HL-60/S4 treated with phorbol 12-myristate 13-acetate at 8.2 ng/mL for 4 days and 3 days (cell line): ENCODE measurements around the gene MTG2.

Experiments
- in situ Hi-C: fragments of 300-500 bp; cut with MboI; formaldehyde crosslinking; loops from 2 replicates; pipeline ENCODE4 v1.15.0; 2022; ENCODE audit warnings: low sequenced_read_pairs

The MTG2 gene

DNA sequence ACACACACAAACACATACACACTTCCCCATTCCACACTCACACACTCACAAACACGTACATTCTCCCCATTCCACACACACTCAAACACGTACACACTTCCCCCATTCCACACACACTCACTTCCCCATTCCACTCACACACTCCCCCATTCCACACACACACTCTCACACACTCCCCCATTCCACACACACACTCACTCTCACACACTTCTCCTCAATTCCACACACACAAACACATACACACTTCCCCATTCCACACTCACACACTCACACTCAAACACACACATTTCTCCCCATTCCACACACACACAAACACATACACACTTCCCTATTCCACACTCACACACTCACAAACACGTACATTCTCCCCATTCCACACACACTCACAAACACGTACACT is 46.8 kb downstream of the MTG2 start:
- in situ Hi-C loops, result no loop called here

DNA sequence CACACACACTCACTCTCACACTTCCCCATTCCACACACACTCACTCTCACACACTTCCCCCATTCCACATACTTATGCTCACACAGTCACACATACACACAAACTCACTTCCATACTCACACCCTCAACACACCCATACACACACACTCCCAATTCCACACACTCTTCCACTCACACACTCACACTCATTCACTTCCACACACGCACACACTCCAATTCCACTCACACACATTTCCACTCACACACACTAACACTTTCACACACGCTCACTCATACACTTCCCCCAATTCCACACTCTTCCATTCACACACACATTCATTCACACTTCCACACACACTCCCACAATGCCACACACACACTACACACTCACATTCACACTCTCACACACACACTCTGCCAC is 47.4 kb downstream of the MTG2 start:
- in situ Hi-C loops, result no loop called here

- in situ Hi-C loops, result no loop called here
Measured at GRCh38 chr20:62230696-62231095, 47.9 kb downstream of the MTG2 start.

DNA sequence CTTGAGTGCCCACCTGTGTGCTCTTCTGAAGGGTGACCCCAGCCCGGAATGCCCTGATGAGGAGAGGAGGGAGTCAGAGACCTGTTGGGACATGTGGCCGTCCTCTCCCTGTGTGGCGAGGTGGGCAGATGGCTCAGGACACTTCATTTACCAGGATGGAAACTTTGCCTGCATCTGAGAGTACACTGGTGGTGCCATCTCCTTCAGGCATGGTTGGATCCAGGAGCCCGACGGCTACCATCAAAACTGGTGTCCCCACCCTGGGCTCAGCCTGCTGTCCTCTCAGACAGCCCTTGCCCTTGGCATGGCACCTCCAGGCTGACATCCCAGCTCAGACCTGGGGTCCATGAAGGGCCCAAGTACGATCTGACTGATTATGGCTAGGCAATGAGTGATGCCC is 48.5 kb downstream of the MTG2 start:
- in situ Hi-C loops, result no loop called here

- in situ Hi-C loops, result no loop called here
Measured at GRCh38 chr20:62232194-62232593, 49.4 kb downstream of the MTG2 start.

GRCh38 chr20:62232770-62233645 is 50.2 kb downstream of the MTG2 start:
- in situ Hi-C loops, result no loop called here

GRCh38 chr20:62233684-62234083 is 50.9 kb downstream of the MTG2 start:
- in situ Hi-C loops, result no loop called here

- in situ Hi-C loops, result no loop called here
Measured at GRCh38 chr20:62234339-62234738, 51.5 kb downstream of the MTG2 start.

DNA sequence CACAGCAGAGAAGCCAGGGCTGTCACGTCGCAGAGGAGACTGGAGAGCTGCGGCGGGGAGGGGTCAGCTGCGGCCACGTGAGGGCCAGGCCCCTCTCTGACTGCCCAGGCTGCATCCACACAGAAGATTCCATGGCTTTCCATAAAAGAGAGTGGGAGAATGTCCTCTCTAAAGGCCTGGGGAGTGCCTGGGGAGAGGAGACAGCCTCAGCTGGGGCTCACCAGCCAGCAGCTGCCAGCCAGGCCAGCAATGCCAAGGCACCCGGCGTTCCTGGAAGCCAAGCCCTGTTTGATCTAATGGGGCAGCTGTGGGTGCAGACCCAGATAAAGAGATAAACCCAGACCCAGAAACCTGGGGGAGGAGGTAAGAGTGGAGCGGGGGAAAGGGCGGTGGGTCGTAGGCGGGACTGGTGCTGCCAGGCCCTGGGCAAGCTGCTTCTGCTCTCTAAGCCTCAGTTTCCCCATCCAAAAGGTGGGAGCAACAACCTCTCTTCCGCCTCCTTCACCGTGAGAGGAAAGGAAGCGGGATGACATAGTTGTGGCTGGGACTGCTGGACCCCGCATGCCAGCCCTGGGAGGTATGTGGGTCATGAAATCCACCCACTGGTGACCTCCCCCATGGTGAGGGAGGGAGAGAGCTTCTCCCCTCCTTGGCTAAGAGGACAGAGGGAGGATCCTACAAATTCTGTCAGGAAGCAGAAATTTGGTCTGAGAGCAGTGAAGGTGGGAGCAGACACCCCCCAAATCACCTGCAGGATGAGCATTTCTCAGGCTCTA is 52.4 kb downstream of the MTG2 start:
- in situ Hi-C loops, result no loop called here

GRCh38 chr20:62235777-62236157 is 52.9 kb downstream of the MTG2 start:
- in situ Hi-C loops, result no loop called here

DNA sequence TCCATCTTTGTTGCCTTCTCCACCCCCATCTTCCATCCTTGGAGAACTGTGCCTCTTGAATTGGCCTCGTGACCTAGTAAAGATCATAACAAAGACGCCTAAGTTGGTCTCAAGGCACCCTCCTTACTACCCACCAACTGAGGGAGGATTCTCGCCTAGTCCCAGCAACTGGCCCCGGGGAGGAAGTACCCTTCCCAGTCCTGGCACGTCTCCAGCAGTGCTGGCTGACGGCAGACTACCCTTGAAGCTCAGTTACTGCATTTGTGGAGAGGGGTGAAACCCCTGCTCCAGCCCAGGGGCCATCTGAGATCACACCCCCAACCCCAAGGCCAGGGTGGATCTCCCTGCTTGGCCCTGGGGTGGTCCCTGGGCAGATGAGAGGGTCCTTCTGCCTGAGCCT is 53.4 kb downstream of the MTG2 start:
- in situ Hi-C loops, result no loop called here

- in situ Hi-C loops, result no loop called here
Measured at GRCh38 chr20:62236766-62237513, 54.1 kb downstream of the MTG2 start.

DNA sequence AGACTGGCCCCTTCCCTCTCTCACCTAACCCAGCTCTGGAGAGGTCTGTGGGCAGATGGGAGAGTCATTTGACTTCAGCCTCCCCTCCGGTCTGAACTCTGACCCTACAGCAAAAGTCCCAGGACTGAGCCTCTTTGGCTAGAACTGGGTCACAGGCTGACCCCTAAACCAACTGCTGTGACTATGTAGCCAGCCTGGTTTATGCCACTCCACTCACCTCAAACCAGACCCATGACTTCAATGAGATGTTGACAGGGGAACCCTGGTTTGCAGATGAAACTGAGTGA is 54.6 kb downstream of the MTG2 start:
- in situ Hi-C loops, result no loop called here

DNA sequence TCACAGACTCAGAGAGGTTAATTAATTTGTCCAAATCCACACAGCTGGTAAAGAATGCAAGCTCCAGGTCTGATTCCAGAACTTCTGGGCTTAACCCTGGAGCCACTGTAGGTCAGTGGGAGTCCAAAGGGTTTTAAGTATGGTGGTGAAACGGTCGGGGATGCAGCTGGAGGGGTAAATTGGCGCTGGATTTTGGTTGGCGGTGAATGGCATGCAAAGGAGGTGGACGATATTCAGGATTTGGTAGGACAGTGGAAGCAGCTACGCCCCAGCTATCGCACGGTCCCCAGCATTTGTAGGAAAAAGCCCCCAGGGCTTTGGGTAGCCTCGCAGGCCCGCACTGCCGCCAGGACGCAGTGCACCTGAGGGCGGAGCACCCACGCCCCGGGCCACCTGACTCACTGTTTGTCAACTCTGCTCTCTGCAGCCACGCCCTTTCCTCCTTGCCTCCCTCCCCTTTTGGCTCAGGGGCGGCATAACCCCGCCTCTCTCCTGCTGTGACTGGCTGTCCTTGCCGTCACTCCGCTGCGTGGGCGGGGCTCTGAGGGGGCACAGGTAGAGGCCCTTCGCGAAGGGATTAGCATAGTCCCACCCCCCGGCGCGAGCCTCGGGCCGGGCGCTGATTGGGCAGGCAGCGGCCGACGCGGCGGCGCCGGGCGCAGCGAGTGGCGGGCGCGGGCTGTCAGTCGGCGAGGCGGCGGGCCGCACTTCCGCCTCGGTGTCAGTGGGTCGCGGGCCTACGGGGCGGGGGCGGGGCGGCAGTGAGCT is 55.2 kb downstream of the MTG2 start, which contains the start of gene OSBPL2:
OSBPL2 (plus strand) TSS at position 721 of the 768 bp plus-strand sequence. CDS start 17,664 bp downstream, outside the sequence.
- in situ Hi-C loops, result no loop called here

DNA sequence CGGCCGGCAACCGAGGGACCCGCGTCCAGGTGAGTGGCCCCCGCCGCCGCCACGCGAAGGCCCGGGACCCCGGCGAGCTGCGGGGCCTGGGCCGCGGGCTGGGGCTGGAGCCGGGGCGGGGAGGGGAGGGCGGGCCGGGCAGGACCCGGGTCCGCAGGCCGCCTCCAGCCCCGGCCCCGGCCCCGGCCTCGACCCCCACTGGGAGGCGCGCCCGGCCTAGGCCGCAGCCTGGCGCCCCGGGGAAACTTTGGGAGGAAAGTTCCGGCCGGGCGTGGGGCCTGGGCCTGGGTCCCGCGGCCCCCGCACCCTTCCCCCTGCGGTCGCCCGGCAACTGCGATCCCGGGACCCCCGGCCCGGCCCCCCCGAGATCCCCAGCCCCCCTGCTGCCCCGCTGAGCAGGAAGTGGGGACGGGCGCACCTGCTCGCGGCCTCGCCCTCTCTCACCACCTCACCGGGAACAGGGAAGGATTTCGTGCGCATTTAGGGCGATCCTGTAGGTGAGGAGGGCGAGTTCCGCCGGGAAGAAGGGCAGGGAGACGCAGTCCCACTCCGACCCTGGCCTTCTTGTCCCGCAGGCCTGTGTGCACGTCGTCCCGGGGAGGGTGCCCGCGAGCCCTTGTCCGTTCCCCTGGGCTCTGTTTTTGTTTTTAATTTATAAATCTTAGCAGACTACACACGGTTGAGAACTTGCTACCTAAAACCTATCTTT is 55.9 kb downstream of the MTG2 start:
- in situ Hi-C loops, result no loop called here

- in situ Hi-C loops, result no loop called here
Measured at GRCh38 chr20:62239278-62239879, 56.6 kb downstream of the MTG2 start.

DNA sequence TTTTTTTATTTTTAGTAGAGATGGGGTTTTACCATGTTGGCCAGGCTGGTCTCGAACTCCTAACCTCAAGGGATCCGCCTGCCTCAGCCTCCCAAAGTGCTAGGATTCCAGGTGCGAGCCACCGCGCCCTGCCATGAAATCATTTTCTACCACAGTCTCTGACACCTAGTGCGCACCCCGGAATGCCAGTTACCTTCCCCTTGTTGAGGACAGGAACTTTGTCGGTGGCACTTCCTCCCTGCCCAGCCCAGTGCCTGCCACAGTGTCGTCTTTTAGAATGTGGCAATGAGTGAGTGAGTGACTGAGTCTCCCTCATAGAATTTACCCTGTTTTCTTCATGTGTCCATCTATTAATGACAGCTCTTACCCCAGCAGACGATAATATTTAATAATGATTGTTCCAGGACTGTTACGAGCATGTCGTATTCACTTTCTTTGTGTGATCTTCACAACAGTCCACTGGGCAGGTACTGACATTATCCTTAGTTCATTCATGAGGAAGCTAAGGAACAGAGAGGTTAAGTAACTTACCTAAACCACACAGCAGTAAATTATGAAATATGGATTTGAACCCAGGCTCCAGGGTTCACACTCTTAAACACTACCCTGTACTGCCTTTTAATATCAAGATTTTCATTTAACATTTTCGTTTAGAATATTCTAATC is 57.3 kb downstream of the MTG2 start:
- in situ Hi-C loops, result no loop called here

- in situ Hi-C loops, result no loop called here
Measured at GRCh38 chr20:62241506-62241905, 58.7 kb downstream of the MTG2 start.

DNA sequence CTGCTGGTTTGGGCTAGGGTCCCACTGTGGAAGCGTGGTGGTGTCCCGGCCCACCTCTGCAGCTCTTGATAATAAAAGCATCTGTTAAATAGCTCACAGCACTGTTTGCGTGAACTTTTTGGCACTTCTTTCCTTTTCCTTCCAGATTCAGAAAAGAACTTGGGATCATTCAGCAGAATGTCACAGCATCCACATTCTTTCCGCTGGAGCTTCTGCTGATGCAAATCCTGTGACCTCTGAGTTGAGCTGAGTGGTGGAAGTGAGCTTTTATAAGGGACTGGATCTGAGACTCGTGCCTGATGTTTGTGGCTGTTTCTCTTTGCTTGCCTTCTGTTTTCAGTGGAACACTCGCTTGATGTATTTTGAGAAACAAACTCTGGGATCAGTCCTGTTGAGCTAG is 59.3 kb downstream of the MTG2 start:
- in situ Hi-C loops, result no loop called here
